H9 (cell line): ENCODE measurements around the gene GORASP1. TPM values are rescaled to one million over a fixed set of nuclear protein-coding genes. Genes with fewer than 3 reads are reported as not detected.

Experiments
- DNase-seq: peaks from one replicate; pipeline ENCODE4 v3.0.0-alpha.2; 2017
- H2AFZ ChIP-seq: one replicate; pipeline ENCODE4 v1.6.1; 2013; ENCODE audit warnings: mild to moderate bottlenecking, low read length, control low read depth, moderate library complexity
- H2AK5ac ChIP-seq: 2 replicates; pipeline ENCODE4 v1.6.1; 2013; ENCODE audit warnings: low read length, control low read depth, mixed read lengths; ENCODE audit not compliant: insufficient read length
- H2BK120ac ChIP-seq: one replicate; pipeline ENCODE4 v1.6.1; 2013; ENCODE audit warnings: low read depth, mild to moderate bottlenecking, low read length, control low read depth, inconsistent platforms; ENCODE audit not compliant: poor library complexity, severe bottlenecking
- H2BK12ac ChIP-seq: 2 replicates; pipeline ENCODE4 v1.6.1; 2013; ENCODE audit warnings: low read length, control low read depth, mixed read lengths, low read depth; ENCODE audit not compliant: insufficient read length
- H2BK15ac ChIP-seq: 2 replicates; pipeline ENCODE4 v1.6.1; 2013; ENCODE audit warnings: low read depth, low read length, control low read depth
- H2BK20ac ChIP-seq: one replicate; pipeline ENCODE4 v1.6.1; 2013; ENCODE audit warnings: low read depth, mild to moderate bottlenecking, low read length, control low read depth, inconsistent platforms; ENCODE audit not compliant: poor library complexity, severe bottlenecking
- H2BK5ac ChIP-seq: 2 replicates; pipeline ENCODE4 v1.6.1; 2013; ENCODE audit warnings: low read length, control low read depth, mixed read lengths; ENCODE audit not compliant: insufficient read length
- H3K14ac ChIP-seq: 2 replicates; pipeline ENCODE4 v1.6.1; 2013; ENCODE audit warnings: low read length, control low read depth; ENCODE audit not compliant: insufficient read depth
- H3K18ac ChIP-seq: 2 replicates; pipeline ENCODE4 v1.6.1; 2013; ENCODE audit warnings: low read depth, mild to moderate bottlenecking, mixed read lengths, low read length, control low read depth; ENCODE audit not compliant: insufficient read length
- H3K23ac ChIP-seq: 2 replicates; pipeline ENCODE4 v1.6.1; 2013; ENCODE audit warnings: low read length, control low read depth, mixed read lengths, low read depth; ENCODE audit not compliant: insufficient read length
- H3K23me2 ChIP-seq: 2 replicates; pipeline ENCODE4 v1.6.1; 2013; ENCODE audit warnings: low read depth, mild to moderate bottlenecking, mixed read lengths, low read length, control low read depth; ENCODE audit not compliant: insufficient read length, poor library complexity, severe bottlenecking
- H3K27ac ChIP-seq: 2 replicates; pipeline ENCODE4 v1.5.1; 2013; ENCODE audit warnings: low read length, control low read depth, mixed read lengths, low read depth; ENCODE audit not compliant: insufficient read length
- H3K27me3 ChIP-seq: 2 replicates; pipeline ENCODE4 v1.6.1; 2013; ENCODE audit warnings: low read length, control low read depth, inconsistent platforms; ENCODE audit not compliant: insufficient read depth
- H3K4ac ChIP-seq: 2 replicates; pipeline ENCODE4 v1.6.1; 2013; ENCODE audit warnings: low read depth, mild to moderate bottlenecking, control low read depth, inconsistent platforms, low read length, moderate library complexity
- H3K4me1 ChIP-seq: 2 replicates; pipeline ENCODE4 v1.6.1; 2013; ENCODE audit warnings: low read length, control low read depth, inconsistent platforms; ENCODE audit not compliant: insufficient read depth
- H3K4me2 ChIP-seq: 2 replicates; pipeline ENCODE4 v1.6.1; 2013; ENCODE audit warnings: low read length, control low read depth, mixed read lengths; ENCODE audit not compliant: insufficient read length, insufficient read depth
- H3K56ac ChIP-seq: 2 replicates; pipeline ENCODE4 v1.6.1; 2013; ENCODE audit warnings: low read depth, mild to moderate bottlenecking, mixed read lengths, low read length, control low read depth; ENCODE audit not compliant: insufficient read length
- H3K79me1 ChIP-seq: 2 replicates; pipeline ENCODE4 v1.6.1; 2013; ENCODE audit warnings: low read depth, mild to moderate bottlenecking, moderate library complexity, low read length, control low read depth, inconsistent platforms; ENCODE audit not compliant: insufficient read depth, poor library complexity, severe bottlenecking
- H3K79me2 ChIP-seq: 2 replicates; pipeline ENCODE4 v1.6.1; 2013; ENCODE audit warnings: low read length, control low read depth, inconsistent platforms; ENCODE audit not compliant: insufficient read depth
- H3K9ac ChIP-seq: 2 replicates; pipeline ENCODE4 v1.6.1; 2013; ENCODE audit warnings: low read length, control low read depth, mixed read lengths; ENCODE audit not compliant: insufficient read length; ENCODE audit errors: extremely low read depth
- H3K9me3 ChIP-seq: one replicate; pipeline ENCODE4 v1.6.1; 2013; ENCODE audit warnings: low read depth, low read length, inconsistent platforms; ENCODE audit not compliant: control insufficient read depth
- H3T11ph ChIP-seq: one replicate; pipeline ENCODE4 v1.6.1; 2013; ENCODE audit warnings: mild to moderate bottlenecking, low read length, control low read depth, inconsistent platforms
- H4K20me1 ChIP-seq: one replicate; pipeline ENCODE4 v1.6.1; 2013; ENCODE audit not compliant: control insufficient read depth, insufficient read length, insufficient read depth
- H4K5ac ChIP-seq: 2 replicates; pipeline ENCODE4 v1.6.1; 2013; ENCODE audit warnings: low read depth, mild to moderate bottlenecking, mixed read lengths, low read length, control low read depth; ENCODE audit not compliant: insufficient read length
- H4K8ac ChIP-seq: replicated peaks from 2 replicates; pipeline ENCODE4 v1.6.1; 2013; ENCODE audit warnings: low read length, control low read depth, mixed read lengths, low read depth; ENCODE audit not compliant: insufficient read length
- H4K91ac ChIP-seq: 2 replicates; pipeline ENCODE4 v1.6.1; 2013; ENCODE audit warnings: low read depth, mild to moderate bottlenecking, moderate library complexity, mixed read lengths, low read length, control low read depth; ENCODE audit not compliant: insufficient read length
- H3K27ac Mint-ChIP-seq, 3 experiments: 2 replicates in 2 of 3; 3 replicates in 1 of 3; pipeline ENCODE4 v1.8.0; 2020 to 2021; ENCODE audit warnings: mixed read lengths in 3 of 3, mild to moderate bottlenecking in 1 of 3, moderate library complexity in 1 of 3
- H3K27me3 Mint-ChIP-seq: 2 replicates; pipeline ENCODE4 v1.8.0; 2021; ENCODE audit warnings: low read depth, mild to moderate bottlenecking, moderate library complexity, mixed read lengths
- H3K36me3 Mint-ChIP-seq, 3 experiments: 2 replicates in 2 of 3; 3 replicates in 1 of 3; pipeline ENCODE4 v1.8.0; 2020 to 2021; ENCODE audit warnings: low read depth in 3 of 3, mixed read lengths in 3 of 3; ENCODE audit not compliant: insufficient read depth in 1 of 3
- H3K4me1 Mint-ChIP-seq, 2 experiments: 2 replicates each; pipeline ENCODE4 v1.8.0; 2020; ENCODE audit warnings: mixed read lengths in 2 of 2
- H3K4me3 Mint-ChIP-seq, 2 experiments: 2 replicates in 1 of 2; 3 replicates in 1 of 2; pipeline ENCODE4 v1.8.0; 2020 to 2021; ENCODE audit warnings: mild to moderate bottlenecking in 2 of 2, mixed read lengths in 2 of 2, moderate library complexity in 1 of 2
- H3K9me3 Mint-ChIP-seq, 2 experiments: 2 replicates in 1 of 2; 3 replicates in 1 of 2; pipeline ENCODE4 v1.8.0; 2020; ENCODE audit warnings: mild to moderate bottlenecking in 2 of 2, mixed read lengths in 2 of 2, moderate library complexity in 1 of 2
- WGBS: extraction: QIAGEN DNeasy Blood & Tissue Kit; methylation state at CpG from one replicate; pipeline ENCODE4 v1.1.7; 2013; ENCODE audit warnings: missing lambda C conversion rate, low lambda C conversion rate, mixed read lengths; ENCODE audit not compliant: insufficient read length; ENCODE audit errors: extremely low coverage; 5-methylcytosine and 5-hydroxymethylcytosine counted together
- total RNA-seq: library from RNA; stranded (reverse); gene quantifications from 2 replicates; pipeline ENCODE4 v1.2.1, GENCODE V29; 2021
- TF ChIP-seq, protein P1 (sequence below): fragments of 200-600 bp; sonication (generic); conservative IDR thresholded peaks from 3 replicates; pipeline ENCODE4 v1.8.0; 2021; ENCODE audit warnings: antibody characterized with exemption, mild to moderate bottlenecking

The GORASP1 gene
- total RNA-seq, 1 experiment from 2014 or later, result 37.4 TPM

DNA sequence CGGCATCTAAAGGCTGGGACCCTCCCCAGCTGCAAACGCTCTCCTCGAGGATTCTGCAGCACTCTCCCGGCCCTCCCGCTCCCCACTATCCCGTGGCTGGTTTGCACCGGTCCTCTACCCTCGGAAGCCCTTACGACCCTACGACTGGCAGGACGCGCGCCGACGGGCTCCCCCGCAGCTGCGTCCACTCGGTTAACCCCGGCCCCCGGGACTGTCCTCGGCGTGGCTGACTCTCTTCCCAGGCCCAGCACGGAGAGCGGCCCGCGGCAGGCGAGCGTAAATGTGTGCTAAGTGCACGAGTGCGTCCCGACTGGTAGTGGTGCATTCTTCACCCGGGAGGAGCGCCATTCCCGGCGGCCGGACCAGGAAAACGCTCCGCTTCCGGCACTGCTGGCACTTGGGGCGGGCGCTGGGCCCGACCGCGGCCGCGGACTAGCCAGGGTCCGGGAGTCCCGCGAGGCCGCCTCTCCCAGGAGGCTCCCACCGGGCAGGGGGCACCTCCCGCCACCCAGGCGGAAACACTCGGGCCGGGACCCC is 508 bp downstream of the GORASP1 start:
- TF ChIP-seq, protein P1, sequence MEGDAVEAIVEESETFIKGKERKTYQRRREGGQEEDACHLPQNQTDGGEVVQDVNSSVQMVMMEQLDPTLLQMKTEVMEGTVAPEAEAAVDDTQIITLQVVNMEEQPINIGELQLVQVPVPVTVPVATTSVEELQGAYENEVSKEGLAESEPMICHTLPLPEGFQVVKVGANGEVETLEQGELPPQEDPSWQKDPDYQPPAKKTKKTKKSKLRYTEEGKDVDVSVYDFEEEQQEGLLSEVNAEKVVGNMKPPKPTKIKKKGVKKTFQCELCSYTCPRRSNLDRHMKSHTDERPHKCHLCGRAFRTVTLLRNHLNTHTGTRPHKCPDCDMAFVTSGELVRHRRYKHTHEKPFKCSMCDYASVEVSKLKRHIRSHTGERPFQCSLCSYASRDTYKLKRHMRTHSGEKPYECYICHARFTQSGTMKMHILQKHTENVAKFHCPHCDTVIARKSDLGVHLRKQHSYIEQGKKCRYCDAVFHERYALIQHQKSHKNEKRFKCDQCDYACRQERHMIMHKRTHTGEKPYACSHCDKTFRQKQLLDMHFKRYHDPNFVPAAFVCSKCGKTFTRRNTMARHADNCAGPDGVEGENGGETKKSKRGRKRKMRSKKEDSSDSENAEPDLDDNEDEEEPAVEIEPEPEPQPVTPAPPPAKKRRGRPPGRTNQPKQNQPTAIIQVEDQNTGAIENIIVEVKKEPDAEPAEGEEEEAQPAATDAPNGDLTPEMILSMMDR, result no peak
- H3K4me2 ChIP-seq, result peak overlapping the region; percentile 78
- H2AFZ ChIP-seq, result no peak overlapping the region
- Mint-ChIP-seq H3K36me3 (no peaks in the 10 kb centered on the region; a peak in 1 of 7 replicates), H3K27ac (peak overlapping the region in 2 of 3 experiments; percentile 35 to 94; a peak in 3 of 7 replicates), H3K9me3 (no peaks in the 10 kb centered on the region), H3K4me3 (peak overlapping the region; percentile 94 to 95), H3K27me3 (peaks cover 24% of the 10 kb centered on the region), H3K4me1 (peaks cover 20 to 21% of the 10 kb centered on the region in 2 experiments)
- H3K56ac ChIP-seq, result no peak overlapping the region
- no peak overlapping the region for H2BK5ac ChIP-seq
- H2BK20ac ChIP-seq, result no peak overlapping the region
- H3K18ac ChIP-seq, result peak overlapping the region; percentile 56
- no peak overlapping the region for H3K23ac ChIP-seq
- no peak overlapping the region for H3K27ac ChIP-seq
- DNase-seq, result peak; percentile 41
- no CpG with 5 or more reads among the region's 55 CpGs for WGBS
- no peaks in the 10 kb centered on the region for H3K79me1 ChIP-seq
- no peak overlapping the region for H2BK12ac ChIP-seq
- peaks cover 15% of the 10 kb centered on the region for H3K23me2 ChIP-seq
- H4K20me1 ChIP-seq, result no peaks in the 10 kb centered on the region
- H2BK15ac ChIP-seq, result no peak overlapping the region
- H3K4ac ChIP-seq, result no peak overlapping the region
- H2AK5ac ChIP-seq, result no peak overlapping the region
- peak overlapping the region; percentile 23; the same call in 1 of the 2 replicates for H3K14ac ChIP-seq
- H3K9ac ChIP-seq, result peak overlapping the region; percentile 11
- H3T11ph ChIP-seq, result no peak overlapping the region
- no peaks in the 10 kb centered on the region for H3K4me1 ChIP-seq
- no peak overlapping the region for H2BK120ac ChIP-seq
- no peak overlapping the region for H4K5ac ChIP-seq
- H3K9me3 ChIP-seq, result no peaks in the 10 kb centered on the region
- H3K79me2 ChIP-seq, result no peaks in the 10 kb centered on the region; the same call in 1 of the 2 replicates
- H4K91ac ChIP-seq, result no peak overlapping the region
- H4K8ac ChIP-seq, result no peak overlapping the region
- H3K27me3 ChIP-seq, result 0 out of 2 replicates have a peak, but pooled peaks cover 4% of the 10 kb centered on the region
